HG03103 (cell line): Measurements from ENCODE around the gene CDH4.

ENCODE experiments used
- ATAC-seq: cut with Tn5 transposase; IDR thresholded peaks from one replicate; pipeline ENCODE4 v1.9.1; 2021; ENCODE audit warnings: low read depth; ENCODE audit not compliant: unreplicated experiment

CDH4 gene

DNA sequence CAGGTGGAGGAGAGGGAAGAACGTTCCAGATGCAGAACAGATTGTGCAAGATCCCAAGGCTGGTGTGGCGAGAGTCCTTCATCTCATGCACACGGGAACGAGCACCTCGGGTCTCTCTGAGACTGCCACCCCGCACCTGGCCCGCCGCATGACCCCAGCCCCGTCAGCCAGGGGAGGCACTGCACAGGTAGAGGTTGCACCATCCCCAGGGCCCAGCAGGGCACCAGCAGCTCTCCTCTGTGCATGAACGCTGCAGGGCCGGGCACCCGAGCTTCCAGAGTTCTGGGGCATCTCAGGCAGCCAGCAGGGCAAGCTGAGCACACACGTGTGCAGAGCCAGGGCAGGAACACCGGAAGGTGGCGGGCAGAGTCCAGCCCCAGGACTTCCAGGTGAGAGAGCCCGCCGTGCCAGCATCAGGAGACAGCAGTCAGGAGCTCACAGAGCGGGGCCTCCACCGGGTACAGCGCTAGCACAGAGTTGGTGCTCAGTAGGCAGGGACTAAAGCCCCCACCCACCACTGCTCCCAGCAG is 620.4 kb downstream of the CDH4 start:
- no peak for ATAC-seq

DNA sequence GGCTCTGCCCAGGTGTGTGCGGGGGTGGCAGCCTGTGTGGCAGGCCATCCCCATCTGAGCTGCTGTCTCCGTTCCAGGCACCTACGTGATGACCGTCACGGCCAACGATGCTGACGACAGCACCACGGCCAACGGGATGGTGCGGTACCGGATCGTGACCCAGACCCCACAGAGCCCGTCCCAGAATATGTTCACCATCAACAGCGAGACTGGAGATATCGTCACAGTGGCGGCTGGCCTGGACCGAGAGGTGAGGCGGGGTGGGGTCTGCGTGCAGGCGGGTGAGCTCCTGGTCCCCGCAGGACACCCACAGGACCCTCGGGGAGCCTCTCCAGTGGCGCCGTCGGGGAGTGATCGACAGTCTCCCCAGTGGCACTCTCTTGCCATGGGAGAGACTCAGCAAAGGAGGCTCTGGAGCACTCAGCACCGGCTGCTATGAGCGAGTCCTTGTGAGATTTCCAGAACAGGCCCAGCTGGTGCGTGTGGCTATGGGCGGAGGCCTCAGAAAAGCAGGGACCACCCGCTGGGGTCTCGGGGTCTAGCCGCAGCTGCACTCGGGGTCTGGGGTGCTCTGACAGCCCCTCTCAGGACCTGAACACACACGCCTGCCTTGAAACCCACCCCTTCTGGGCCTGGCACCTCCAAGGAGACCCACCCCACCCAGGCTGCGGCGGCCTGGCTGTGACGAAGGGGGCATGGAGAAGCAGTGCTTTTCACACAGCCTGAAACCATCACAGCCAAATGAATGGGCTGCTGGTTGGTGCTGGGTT is 621.8 kb downstream of the CDH4 start:
- no peak for ATAC-seq

DNA sequence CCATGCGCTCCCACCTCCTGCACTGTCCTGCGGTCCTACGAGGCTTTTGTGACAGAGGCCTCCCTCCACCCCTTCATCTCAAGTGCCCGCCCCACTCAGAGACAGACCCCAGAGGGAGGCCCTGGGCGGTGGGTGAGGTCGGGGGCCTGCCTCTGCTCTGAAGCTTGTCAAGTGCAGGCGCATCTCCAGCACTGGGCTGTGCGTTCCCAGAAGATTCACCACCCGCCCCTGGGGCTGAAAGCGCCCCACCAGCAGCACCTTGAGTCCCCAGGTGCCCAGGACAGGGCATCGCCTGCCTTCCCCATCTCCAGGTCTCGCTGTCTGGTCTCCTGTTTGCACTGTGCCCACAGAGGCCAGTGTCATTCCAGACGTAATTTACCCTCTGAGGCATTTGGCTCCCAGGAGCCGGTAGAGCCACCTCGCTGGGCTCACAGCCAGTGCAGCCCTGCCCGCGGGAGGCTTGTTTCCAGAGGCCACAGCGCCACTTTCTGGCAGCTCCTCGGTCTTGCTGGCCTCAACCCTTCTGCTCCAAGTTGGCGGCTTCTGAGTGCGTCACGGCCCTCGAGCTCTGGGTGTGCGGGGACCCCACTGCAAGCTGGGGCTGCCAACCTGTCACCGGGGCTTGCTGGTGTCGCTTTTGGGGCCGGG is 622.5 kb downstream of the CDH4 start:
- ATAC-seq = no peak

DNA sequence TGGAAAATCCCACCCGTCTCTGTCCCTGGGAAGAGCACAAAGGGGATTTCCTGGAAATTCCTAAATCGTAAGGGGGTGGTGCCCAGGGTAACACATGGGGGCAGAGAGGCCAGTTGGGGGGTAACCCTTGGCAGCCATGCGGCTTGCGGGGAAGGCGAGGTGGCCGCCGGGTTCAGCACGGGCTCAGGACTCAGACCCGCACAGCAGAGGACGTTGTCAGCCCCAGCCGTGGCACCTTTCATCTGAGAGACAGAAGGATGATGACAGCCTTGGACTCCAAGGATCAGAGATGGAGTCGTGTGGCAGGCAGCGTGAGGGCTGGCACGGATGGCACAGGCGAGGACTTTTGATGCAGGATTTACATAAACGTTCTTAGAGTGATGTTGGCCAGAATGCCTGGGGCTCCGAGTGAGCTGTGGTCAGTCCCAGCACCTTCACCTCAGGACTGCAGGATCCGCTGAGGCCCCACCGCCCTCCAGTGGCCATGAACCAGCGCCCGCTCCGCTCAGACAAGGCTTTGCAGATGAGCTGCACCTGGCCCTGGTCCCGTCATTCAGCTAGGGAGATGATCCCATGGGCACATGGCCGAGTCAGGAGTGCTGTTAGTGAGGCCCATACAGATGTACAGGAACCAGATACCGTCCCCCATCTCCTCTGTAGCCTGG is 623.3 kb downstream of the CDH4 start:
- ATAC-seq = no peak

DNA sequence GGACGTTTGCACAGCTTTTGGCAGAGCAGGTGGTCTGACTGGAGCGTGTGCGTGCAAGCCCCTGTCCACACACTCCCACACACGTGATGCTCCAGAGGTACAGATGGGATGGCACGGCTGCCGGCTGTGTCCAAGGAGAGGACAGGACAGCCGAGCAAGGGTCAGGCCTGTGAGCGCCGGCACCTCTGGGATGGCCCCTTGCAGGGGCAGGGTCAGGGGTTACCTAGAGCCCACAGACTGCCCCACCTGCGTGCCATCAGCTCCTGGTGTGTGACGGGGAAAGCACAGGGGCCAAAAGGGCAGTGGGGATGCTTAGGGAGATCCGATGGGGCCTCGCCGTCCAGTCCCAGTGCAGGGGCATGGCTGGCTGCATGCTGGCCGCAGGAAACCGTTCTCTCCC is 623.9 kb downstream of the CDH4 start:
- no peak for ATAC-seq

DNA sequence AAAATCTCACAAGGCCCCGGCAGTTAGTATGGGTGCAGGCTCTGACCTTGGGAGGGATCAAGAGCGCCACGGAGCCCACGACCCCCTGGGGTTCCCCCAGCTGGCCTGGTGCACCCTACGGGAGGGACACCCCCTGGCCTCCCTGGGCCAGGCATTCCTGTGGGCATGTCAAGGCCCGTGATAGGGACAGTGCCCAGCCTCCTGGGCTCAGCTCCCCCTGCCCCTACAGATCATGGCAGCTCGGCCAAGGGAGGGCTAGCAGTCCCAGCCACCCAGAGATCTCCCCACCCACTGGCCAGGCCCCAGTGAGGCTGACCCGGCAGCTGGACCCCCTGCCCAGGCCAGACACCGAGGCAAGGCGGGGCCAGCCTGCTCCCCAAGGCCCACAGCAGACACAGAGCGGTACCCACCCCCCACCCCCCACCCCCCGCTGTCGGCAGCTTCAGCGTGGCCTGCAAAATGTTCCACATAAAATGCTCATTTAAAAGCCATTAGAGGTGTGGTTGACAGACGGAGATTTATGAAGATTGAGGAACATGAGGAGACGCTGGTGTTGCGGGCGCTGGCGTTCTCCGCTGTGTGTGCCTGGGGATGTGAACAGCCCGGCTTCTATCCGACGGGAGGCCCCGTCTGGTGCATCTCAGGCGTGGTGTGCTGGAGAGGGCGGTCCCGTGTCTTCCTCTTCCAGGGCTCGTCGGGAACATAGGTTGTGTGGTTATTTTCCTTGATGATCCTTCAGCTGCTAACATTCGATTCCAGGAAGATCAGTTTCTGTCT is 625.1 kb downstream of the CDH4 start:
- no peak for ATAC-seq

DNA sequence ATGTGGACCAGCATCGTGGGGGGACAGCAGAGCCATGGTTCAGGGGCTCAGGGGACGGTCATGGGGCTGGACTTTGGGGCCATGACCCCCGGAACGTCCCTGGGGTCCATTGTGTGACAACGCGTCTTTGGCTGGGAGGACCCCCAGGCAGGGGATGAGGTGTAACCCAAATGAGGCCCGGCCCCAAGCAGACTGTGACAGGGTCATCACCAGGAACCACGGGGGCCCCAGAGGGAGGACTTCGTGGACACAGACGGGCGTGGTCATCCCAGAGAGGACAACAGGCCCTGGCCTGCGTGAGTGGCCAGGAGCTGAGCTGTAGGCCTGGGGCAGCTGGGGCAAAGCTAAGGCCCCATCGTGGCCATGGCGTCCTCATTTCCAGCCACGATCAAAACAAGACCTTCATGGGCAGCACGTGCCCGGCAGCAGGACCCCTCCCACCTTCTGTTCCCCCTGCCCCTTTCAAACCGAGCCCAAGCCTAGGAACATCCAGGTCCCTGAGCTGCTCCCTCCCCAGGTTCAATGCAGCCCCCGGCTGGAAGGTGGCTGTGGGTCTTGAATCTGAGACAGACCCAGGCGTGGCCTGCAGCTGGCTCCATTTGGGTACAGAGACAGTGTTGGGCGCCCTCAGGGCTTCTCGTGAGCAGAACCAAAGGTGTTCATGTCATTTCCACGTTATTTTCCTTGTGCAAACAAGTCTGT is 625.9 kb downstream of the CDH4 start:
- ATAC-seq = no peak

DNA sequence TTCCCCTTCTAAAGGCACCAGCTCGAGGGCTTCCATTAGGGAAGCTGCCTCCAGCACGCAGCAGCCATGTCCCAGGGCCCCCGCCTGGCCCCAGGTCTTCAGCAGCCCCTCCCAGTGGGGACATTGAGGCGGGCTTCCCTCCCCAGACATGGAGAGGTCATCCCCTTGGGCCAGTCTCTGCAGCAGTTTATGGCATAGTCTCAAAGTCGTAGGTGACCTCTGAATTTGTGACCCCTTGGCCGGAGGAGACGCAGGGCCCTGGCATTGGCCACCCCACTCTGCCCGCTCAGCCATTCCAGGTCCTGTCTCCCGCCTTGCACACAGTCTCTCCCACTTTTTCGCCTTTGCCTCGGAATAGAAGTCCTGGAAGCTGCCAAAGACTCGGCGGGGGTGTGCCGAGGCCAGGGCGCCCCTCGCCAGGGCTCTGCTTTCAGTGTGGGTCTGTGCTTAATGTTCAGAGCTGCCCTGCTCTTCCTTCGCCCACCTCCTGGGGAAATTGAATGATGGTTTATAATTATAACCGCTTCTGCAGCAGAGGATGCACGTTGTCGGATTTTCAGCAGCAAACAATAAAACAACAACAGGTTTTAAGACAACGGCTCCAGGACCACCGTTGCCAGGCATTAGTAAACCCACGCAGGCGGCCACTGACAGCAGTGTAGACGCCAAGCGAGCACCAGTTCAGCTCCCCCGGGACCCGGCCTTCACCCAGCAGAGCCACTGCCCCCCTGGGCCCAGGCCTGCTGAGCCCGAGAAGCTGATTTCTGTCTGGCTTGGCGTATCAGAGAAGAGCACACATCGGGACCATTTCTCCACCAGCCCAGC is 626.6 kb downstream of the CDH4 start:
- ATAC-seq = no peak

DNA sequence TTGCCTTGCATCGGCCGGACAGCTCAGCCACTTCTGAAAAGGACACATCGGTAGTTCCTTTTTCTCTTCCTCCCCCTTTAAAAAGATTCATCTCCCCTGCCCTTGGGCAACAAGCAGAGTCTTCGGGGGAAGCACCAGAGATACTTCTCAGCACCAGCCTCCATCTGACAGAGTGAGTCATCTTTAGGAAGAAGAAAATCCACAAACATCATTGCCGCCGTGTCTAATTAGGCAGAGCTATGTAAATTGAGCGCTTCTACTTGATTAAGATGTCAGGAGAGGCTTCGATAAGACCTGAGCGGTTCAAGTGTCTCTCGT is 627.2 kb downstream of the CDH4 start:
- no peak for ATAC-seq

DNA sequence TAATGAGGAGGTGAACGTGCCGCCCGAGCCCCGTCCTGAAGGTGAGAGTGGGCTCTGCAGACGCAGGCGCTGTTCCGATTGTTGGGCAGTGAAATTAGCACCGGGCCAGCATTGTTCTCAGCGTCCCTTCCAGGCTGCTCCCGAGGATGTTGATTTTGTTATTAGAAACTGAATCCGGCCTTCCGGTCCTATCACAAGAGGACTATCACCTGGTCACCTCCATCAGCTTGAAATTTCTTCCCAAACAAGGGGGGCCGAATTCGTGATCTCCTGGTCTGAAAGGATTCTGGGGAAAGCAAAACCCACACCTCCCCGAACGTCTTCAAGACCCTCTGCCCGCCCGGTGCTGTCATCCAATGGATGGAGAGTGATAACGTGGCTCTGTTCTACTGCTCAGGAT is 627.6 kb downstream of the CDH4 start:
- ATAC-seq = no peak

DNA sequence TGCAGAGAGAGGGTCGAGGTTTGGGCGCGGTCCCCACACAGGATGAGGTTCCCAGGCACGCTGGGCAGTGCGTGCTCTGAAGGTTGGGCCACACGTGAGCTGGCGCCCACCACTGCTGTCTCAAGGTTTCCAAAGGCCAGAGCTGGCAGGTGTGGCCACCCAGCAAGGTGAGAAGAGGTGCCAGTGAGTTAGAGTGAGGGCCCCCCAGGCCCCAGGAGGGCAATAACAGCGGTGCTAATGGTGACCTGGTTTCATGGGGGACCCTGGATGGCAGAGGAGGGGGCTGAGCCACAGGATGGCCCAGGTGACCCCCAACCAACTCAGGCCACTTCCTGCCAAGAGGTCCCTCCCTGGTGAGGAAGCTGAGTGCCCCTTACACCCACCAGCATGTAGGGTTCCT is 628.6 kb downstream of the CDH4 start:
- no peak for ATAC-seq

DNA sequence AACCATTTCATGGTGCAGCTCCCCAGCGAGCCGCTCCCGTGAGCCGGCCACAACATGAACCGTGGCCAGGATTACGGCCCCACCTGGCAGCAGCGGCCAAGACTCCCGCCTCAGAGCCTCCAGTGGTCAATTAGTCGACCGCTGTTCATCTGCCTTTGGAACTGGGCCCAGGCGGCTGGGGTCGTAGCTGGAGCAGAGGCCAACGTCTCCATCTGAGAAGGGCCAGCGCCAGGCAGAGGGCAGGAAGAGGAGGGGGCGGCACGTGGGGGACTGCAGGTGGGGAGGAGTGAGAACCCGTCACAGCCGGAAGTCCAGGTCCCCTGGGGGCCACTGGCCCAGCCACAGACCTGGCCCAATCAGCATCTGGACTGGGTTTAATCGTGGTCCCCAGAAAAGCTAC is 629.4 kb downstream of the CDH4 start:
- ATAC-seq = no peak

DNA sequence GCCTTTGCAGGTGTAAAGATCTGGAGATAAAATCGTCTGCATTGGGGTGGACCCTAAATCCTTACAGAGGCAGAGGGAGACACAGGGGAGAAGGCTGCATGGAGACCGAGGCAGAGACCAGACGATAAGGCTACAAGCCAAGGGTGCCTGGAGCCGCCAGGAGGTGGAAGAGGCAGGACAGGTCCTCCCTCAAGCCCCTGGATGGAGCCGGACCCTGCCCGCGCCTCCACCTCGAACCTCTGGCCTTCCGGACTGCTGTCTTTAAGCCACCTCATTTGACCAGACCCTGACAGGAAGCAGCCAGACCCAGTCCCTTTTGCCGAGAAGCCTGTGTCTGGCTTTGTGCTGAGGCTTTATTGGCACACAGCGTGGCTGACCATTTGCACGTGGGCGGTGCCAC is 629.8 kb downstream of the CDH4 start:
- no peak for ATAC-seq

DNA sequence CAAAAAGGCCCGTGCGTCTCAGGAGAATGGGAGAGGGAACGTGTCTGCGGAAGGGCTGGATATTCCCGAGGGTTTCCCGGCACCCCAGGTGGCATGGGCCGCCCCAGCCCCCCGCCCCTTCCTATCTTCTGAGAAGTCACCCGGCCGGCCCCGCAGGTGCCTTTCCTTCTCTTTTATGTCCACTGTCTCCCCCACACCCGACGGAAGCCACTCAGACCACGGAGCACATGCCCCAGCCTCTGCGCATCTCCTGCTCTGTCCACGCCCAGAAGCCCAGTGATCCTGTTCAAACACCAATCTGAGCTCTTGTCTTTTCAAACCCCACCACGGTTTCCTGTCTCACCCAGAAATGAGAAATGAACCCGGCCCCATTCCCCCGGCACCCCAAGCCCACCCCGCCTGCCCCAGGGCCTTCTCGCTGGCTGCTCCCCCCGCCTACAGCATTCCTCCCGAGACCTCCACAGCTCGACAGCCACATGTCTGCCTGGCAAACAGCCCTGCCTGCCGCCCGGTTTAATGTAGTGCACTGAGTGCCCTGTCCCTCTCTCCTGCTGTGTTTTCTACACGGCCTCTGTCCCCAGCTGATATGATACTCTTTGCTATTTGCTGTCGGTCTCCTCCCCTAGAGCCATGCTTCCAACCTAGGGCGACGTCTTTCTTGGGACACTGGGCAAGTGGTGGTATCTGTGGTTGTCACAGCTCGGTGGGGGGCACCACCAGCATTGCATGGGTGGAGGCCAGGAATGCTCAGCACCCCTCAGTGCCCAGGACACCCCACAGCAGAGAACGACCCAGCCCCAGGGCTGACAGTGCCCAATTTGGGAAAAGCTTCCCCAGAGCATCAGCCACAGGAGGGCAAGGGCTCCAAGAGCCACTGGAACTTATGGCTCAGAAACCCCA is 630.9 kb downstream of the CDH4 start:
- no peak for ATAC-seq

DNA sequence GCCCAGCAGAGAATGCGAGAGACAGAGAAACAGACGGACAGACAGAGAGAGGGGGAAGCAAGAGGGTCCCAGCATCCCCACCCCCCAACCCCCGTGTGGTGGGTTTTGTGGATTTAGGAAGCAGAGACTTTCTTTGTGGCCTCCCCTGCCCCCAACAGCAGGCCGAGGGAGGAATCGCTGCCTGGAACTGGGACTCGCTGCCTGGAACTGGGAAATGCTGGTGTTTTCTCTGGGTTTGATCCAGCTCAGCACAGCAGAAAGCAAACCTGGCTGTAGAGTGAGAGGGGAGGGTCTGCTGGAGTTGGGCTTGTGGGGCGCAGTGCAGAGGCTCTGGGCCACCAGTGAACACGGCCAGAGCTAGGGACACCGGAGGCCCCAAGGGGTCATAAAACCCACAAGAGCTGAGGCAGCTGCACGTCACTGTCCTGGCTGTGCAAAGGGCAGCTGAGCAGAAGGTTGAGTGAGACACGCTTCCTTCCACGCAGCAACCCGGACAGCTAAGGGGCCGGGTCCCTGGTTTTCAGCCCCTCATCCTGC is 631.9 kb downstream of the CDH4 start:
- no peak for ATAC-seq

DNA sequence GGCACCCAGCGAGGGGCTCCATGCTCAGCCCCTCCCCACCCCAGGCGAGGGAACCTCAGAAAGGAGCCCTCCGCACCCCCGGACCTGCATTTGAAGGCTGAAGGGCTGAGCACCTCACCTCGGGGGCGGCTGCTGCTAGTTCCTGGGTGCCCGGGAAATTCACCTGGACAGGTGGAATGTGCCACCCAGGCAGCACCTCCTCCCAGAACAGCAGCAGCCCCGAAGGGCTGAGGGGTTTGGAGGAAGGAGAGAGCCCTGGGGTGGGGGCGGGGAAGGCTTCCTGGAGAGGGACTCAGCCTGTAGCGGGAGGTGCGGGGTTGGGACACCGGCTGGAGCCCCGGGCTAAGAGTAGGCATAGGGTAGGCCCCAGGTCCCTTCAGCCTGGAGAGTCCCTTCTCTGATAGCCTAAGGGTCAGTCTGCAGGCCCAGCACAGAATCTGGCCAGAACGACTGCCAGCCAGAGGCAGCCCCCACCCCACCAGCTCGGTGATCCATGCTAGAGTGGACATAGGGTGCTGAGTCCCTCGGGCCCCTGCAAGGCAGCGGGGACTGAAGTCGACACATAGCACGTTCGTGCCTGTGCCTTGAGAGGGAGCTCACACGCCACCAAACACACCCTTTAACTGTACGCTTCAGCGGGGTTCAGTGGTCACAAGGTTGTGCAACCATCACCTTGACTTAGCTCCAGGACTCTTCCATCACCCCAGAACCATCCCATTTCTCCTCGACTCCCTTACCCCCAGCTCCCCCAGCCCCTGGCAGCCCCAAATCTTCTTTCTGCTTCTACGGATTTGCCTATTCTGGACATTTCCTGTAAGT is 632.7 kb downstream of the CDH4 start:
- ATAC-seq = no peak
